HepG2 (cell line): ENCODE results near the gene MADD. TPM values are rescaled to one million over a fixed set of nuclear protein-coding genes. Genes with fewer than 3 reads are reported as not detected.

Experiments
- ARID5B ChIP-seq: IDR thresholded peaks from 2 replicates; pipeline ENCODE4 v1.4.0; 2020; ENCODE audit warnings: mild to moderate bottlenecking, missing genetic modification reagents
- ASH2L ChIP-seq: fragments of 300-600, 200-600 bp; sonication (generic); IDR thresholded peaks from 2 replicates; pipeline ENCODE4 v1.7.0; 2017; ENCODE audit warnings: low read depth, mild to moderate bottlenecking, moderate library complexity, mixed read lengths, low read length; ENCODE audit not compliant: insufficient read length
- FOXA3 ChIP-seq: IDR thresholded peaks from 2 replicates; pipeline ENCODE4 v1.6.1; 2016; ENCODE audit warnings: missing genetic modification reagents, missing compliant biosample characterization
- GATAD2A ChIP-seq: IDR thresholded peaks from 2 replicates; pipeline ENCODE4 v1.6.1; 2016
- HNRNPK ChIP-seq: fragments of 200-400 bp; formaldehyde crosslinking; IDR thresholded peaks from 2 replicates; pipeline ENCODE4 v1.6.1; 2018; ENCODE audit warnings: low read length, low read depth, moderate library complexity, mild to moderate bottlenecking; ENCODE audit not compliant: poor library complexity, severe bottlenecking
- ISL2 ChIP-seq: sonication (generic); formaldehyde crosslinking; IDR thresholded peaks from 2 replicates; pipeline ENCODE4 v1.5.0; 2020; ENCODE audit warnings: missing genetic modification reagents
- JUN ChIP-seq: sonication (generic); formaldehyde crosslinking; IDR thresholded peaks from 2 replicates; pipeline ENCODE4 v1.4.0; 2020; ENCODE audit warnings: mild to moderate bottlenecking, missing genetic modification reagents
- KLF12 ChIP-seq: sonication (generic); formaldehyde crosslinking; IDR thresholded peaks from 2 replicates; pipeline ENCODE4 v1.4.0; 2020; ENCODE audit warnings: missing genetic modification reagents, borderline replicate concordance
- MED8 ChIP-seq: sonication (generic); formaldehyde crosslinking; IDR thresholded peaks from 2 replicates; pipeline ENCODE4 v1.8.1; 2023; ENCODE audit warnings: mild to moderate bottlenecking, missing genetic modification reagents; ENCODE audit not compliant: insufficient replicate concordance
- POLR2AphosphoS2 ChIP-seq: IDR thresholded peaks from 2 replicates; pipeline ENCODE4 v1.6.1; 2011; ENCODE audit warnings: low read depth, low read length, improper control_type of control experiment
- REL ChIP-seq: sonication (generic); formaldehyde crosslinking; conservative IDR thresholded peaks from 2 replicates; pipeline ENCODE4 v1.8.0; 2022; ENCODE audit warnings: mild to moderate bottlenecking, missing genetic modification reagents, moderate library complexity
- RFX3 ChIP-seq: IDR thresholded peaks from 2 replicates; pipeline ENCODE4 v1.6.1; 2016; ENCODE audit warnings: missing biosample characterization, missing genetic modification reagents
- RFX5 ChIP-seq: IDR thresholded peaks from 2 replicates; pipeline ENCODE4 v1.6.1; 2011; ENCODE audit warnings: low read depth, low read length, improper control_type of control experiment
- STAT6 ChIP-seq: sonication (generic); formaldehyde crosslinking; IDR thresholded peaks from 2 replicates; pipeline ENCODE4 v1.4.0; 2020; ENCODE audit warnings: missing genetic modification reagents, mild to moderate bottlenecking, borderline replicate concordance
- SUZ12 ChIP-seq: fragments of 150-350 bp; IDR thresholded peaks from 2 replicates; pipeline ENCODE4 v1.6.1; 2014; ENCODE audit warnings: low read depth, low read length
- TP53 ChIP-seq: sonication (generic); formaldehyde crosslinking; conservative IDR thresholded peaks from 2 replicates; pipeline ENCODE4 v1.4.0; 2020; ENCODE audit warnings: missing genetic modification reagents
- TRAFD1 ChIP-seq: sonication (generic); formaldehyde crosslinking; IDR thresholded peaks from 2 replicates; pipeline ENCODE4 v1.5.1; 2020; ENCODE audit warnings: missing genetic modification reagents, mild to moderate bottlenecking, borderline replicate concordance
- ZBTB7A ChIP-seq: sonication (generic); formaldehyde crosslinking; IDR thresholded peaks from 2 replicates; pipeline ENCODE4 v1.8.0; 2022; ENCODE audit warnings: mild to moderate bottlenecking, missing genetic modification reagents
- ZEB1 ChIP-seq: IDR thresholded peaks from 2 replicates; pipeline ENCODE4 v1.6.1; 2012; ENCODE audit warnings: mild to moderate bottlenecking, low read depth, inconsistent platforms; ENCODE audit not compliant: insufficient replicate concordance
- ZNF225 ChIP-seq: sonication (generic); formaldehyde crosslinking; IDR thresholded peaks from 2 replicates; pipeline ENCODE4 v1.4.0; 2020; ENCODE audit warnings: mild to moderate bottlenecking, missing genetic modification reagents
- ZNF230 ChIP-seq: sonication (generic); formaldehyde crosslinking; IDR thresholded peaks from 2 replicates; pipeline ENCODE4 v1.4.0; 2020; ENCODE audit warnings: mild to moderate bottlenecking, missing genetic modification reagents
- ZNF460 ChIP-seq: sonication (generic); formaldehyde crosslinking; IDR thresholded peaks from 2 replicates; pipeline ENCODE4 v1.5.1; 2020; ENCODE audit warnings: missing genetic modification reagents, mild to moderate bottlenecking, borderline replicate concordance
- ZSCAN30 ChIP-seq: sonication (generic); formaldehyde crosslinking; IDR thresholded peaks from 2 replicates; pipeline ENCODE4 v1.5.0; 2020; ENCODE audit warnings: mild to moderate bottlenecking, missing genetic modification reagents
- polyA plus RNA-seq, 8 experiments: library from polyadenylated mRNA; depleted of rRNA in 3 of 8; stranded (reverse) in 7 of 8; unstranded in 1 of 8; fragments of >200 nt; fragmentation: Illumina TruSeq in 4 of 8; extraction: Trizol in 4 of 8; gene quantifications; 2 replicates each; pipeline versions ENCODE4 v1.2.1 to v1.2.3, GENCODE V29; 2011 to 2016; ENCODE audit warnings: low read depth in 4 of 8, missing spikeins in 1 of 8, mixed read lengths in 1 of 8; ENCODE audit not compliant: insufficient read depth in 1 of 8
- total RNA-seq, 5 experiments: library from RNA; depleted of rRNA; stranded (reverse); fragments of >200 nt; fragmentation: Illumina TruSeq; extraction: Trizol; gene quantifications; 2 replicates each; pipeline ENCODE4 v1.2.3, GENCODE V29; 2016; ENCODE audit warnings: low read depth in 1 of 5
- TF ChIP-seq, protein P1 (sequence below): IDR thresholded peaks from 2 replicates; pipeline ENCODE4 v1.6.1; 2016

The MADD gene
- total and polyA plus RNA-seq, 2 of the 13 experiments (the other 11 are each of a cell fraction or from before 2014, with no cell fraction given): 18.0 to 29.2 TPM

DNA sequence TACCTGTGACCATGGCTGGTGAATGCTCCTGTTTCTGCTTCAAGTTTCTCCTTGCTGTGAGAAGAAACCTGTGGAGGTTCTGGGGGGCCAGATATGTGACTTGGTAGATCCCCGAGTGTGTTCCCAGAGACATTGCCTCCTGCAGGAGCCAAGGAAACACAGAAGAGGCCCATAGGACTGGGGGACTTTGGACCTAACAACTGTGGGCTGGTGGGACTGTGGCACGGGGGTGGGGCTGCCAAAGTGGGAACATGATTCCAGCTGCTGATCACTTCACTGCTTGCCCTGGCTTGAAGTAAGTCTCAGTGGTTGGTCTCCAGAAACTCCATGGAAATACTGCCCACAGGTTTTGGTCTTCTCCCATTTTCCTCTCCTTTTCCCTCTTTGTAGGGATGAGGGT is 16.3 kb upstream of the MADD start (continued):
- no peak for TF ChIP-seq TP53 (CRISPR knock-in tag)
- no peak for TF ChIP-seq SUZ12
- TF ChIP-seq JUN (CRISPR knock-in tag): no peak
- peak; percentile 62 for TF ChIP-seq ARID5B (CRISPR knock-in tag)
- peak; percentile 74; the same call in 1 of the 2 replicates for TF ChIP-seq GATAD2A (CRISPR knock-in tag)
- TF ChIP-seq REL (CRISPR knock-in tag): no peak
- TF ChIP-seq KLF12 (CRISPR knock-in tag): no peak
- TF ChIP-seq RFX5: no peak
- peak; percentile 24; the same call in 1 of the 2 replicates for TF ChIP-seq FOXA3
- TF ChIP-seq RFX3: no peak
- no peak for TF ChIP-seq ZBTB7A
- TF ChIP-seq STAT6: no peak
- TF ChIP-seq HNRNPK: no peak
- TF ChIP-seq TRAFD1 (CRISPR knock-in tag): no peak
- TF ChIP-seq POLR2AphosphoS2: no peak
- no peak for TF ChIP-seq ZEB1
- no peak for TF ChIP-seq ZSCAN30 (CRISPR knock-in tag)
- peak; percentile 43 for TF ChIP-seq ASH2L
- no peak for TF ChIP-seq ZNF225
- TF ChIP-seq, protein P1, sequence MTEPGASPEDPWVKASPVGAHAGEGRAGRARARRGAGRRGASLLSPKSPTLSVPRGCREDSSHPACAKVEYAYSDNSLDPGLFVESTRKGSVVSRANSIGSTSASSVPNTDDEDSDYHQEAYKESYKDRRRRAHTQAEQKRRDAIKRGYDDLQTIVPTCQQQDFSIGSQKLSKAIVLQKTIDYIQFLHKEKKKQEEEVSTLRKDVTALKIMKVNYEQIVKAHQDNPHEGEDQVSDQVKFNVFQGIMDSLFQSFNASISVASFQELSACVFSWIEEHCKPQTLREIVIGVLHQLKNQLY (CRISPR knock-in tag): peak; percentile 65; the same call in 1 of the 2 replicates
- no peak for TF ChIP-seq ISL2 (CRISPR knock-in tag)
- TF ChIP-seq MED8: no peak
- TF ChIP-seq ZNF230: no peak
- no peak for TF ChIP-seq ZNF460 (CRISPR knock-in tag)
